BJ (cell line): ENCODE data around the gene HIF3A. TPM values are rescaled to one million over a fixed set of nuclear protein-coding genes. Genes with fewer than 3 reads are reported as not detected.
A peak's percentile ranks its signal among the peaks of the same experiment; 100 is the strongest.
"Not testable (repeated sequence)": the region's sequence is repeated elsewhere in the genome, so short reads cannot be mapped to it uniquely, and the experiment has no call there.

Source experiments
- CTCF ChIA-PET: fragments of 350-600 bp; formaldehyde crosslinking; extraction: SDS; loops from one replicate; lab custom pipeline; 2021; ENCODE audit warnings: antibody characterized with exemption, inconsistent platforms; lab: Yijun Ruan, JAX
- POLR2A ChIA-PET: fragments of 300-600 bp; sonication (Branson Sonifier 250); formaldehyde crosslinking; extraction: SDS; loops from one replicate; lab custom pipeline; 2021; ENCODE audit warnings: antibody characterized with exemption; lab: Charles Lee
- DNase-seq: peaks from one replicate; pipeline ENCODE4 v3.0.0-alpha.2; 2011; ENCODE audit warnings: low read depth
- H3K27me3 ChIP-seq: 2 replicates; pipeline ENCODE4 v1.6.0; 2011; ENCODE audit warnings: low read length; ENCODE audit not compliant: control insufficient read depth, insufficient read depth
- H3K36me3 ChIP-seq: 2 replicates; pipeline ENCODE4 v1.5.1; 2011; ENCODE audit warnings: low read length; ENCODE audit not compliant: control insufficient read depth, insufficient read depth
- H3K4me3 ChIP-seq: 2 replicates; pipeline ENCODE4 v1.5.1; 2011; ENCODE audit warnings: low read depth, mild to moderate bottlenecking, control low read depth, low read length
- CTCF ChIP-seq: IDR thresholded peaks from 2 replicates; pipeline ENCODE4 v1.5.1; 2011; ENCODE audit warnings: low read depth, mild to moderate bottlenecking, control low read depth, inconsistent platforms, low read length, moderate library complexity; ENCODE audit not compliant: insufficient read depth
- polyA minus RNA-seq: library from RNA; depleted of rRNA, polyadenylated mRNA; stranded (reverse); fragments of >200 nt; gene quantifications from 2 replicates; pipeline ENCODE4 v1.2.3, GENCODE V29; 2011; rRNA and poly(A)+ RNA removed
- polyA plus RNA-seq: library from polyadenylated mRNA; depleted of rRNA; stranded (reverse); fragments of >200 nt; gene quantifications from 2 replicates; pipeline ENCODE4 v1.2.3, GENCODE V29; 2011; rRNA removed

The HIF3A gene
- not detected in 2 replicates for polyA plus RNA-seq
- polyA minus RNA-seq: not detected in 2 replicates

GRCh38 chr19:46296722-46297461 is at the start of gene HIF3A:
Gene HIF3A, plus strand, starts transcription at chr19:46297042. Its CDS starts 35 bp downstream, at chr19:46297077.
- DNase-seq: no peak
- Histone ChIP-seq H3K36me3 (no peaks in the 10 kb centered on the region), H3K4me3 (peak within 1 kb of the TSS; percentile 11; the same call in 1 of the 2 replicates), H3K27me3 (peaks cover 14% of the 10 kb centered on the region)
- POLR2A ChIA-PET: interaction anchor here (0.7 kb wide), 1 partner anchor 25 kb away, joined by 3 read pairs; no protein-coding TSS in a partner anchor
- CTCF ChIA-PET: interaction anchor here (0.7 to 2.7 kb wide), 4 partner anchors 13 to 57 kb away, joined by 3 to 8 read pairs (median 4); no protein-coding TSS in a partner anchor
- TF ChIP-seq CTCF: no peak

DNA sequence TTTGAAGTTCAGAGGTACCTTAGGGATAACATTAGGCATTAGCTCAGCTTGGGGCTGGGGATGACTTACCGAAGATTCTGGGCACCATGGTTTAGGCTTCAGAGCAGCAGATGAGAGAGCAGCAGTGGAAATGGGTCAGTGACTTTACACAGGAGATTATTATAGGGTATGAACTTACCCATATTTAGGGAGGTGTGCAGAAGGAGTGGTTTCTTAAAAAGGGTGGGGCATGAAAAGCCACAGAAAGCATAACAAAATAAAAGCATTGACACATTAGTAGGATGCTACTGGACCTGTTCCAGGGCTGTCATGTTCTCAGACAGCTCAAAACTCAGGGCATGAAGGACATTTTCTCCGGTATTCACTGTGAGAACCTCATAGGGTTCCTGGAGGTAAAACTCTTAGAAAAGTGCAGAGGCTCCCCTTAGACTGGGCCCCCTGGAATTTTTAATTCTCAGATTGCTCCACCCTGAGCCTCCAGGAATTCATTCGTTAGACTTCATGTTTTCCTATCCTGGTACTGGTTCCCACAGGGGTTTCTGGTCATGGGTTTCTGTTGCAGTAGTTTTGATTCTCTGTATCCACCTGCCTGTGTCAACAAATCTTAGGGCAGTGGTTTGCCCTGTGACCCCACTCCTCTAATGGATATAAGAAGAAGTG is 46.6 kb upstream of the HIF3A start:
- CTCF ChIA-PET: interaction anchor here (1.3 kb wide), 1 partner anchor 172 kb away, joined by 3 read pairs; no protein-coding TSS in a partner anchor
- H3K27me3 ChIP-seq: peaks cover 15% of the 10 kb centered on the region
- TF ChIP-seq CTCF: no peak

DNA sequence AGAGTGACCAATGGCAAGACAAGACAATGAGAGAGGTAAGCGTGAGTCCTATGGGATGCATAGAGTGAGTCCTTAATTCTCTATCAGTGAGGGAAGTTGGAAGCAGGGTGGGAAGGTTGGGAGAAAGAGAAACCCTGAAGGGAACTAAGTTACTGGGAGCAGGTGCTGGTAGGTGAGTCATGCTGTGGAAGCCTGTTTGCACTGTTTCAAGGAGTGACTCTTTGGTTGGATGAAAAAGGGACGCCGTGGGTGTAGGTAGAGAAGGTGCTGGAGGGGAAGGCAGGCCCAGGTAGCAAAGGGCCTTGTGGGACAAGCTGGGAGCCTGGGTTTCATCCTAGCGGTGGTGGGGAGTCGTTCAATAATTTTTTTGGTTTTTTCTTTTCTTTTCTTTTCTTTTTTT is 45.4 kb upstream of the HIF3A start:
- POLR2A ChIA-PET: no interaction called here
- Histone ChIP-seq H3K36me3 (no peaks in the 10 kb centered on the region), H3K27me3 (peaks cover 15% of the 10 kb centered on the region), H3K4me3 (no peak overlapping the region)
- TF ChIP-seq CTCF: no peak
- CTCF ChIA-PET: no interaction called here
- no peak for DNase-seq

More for the DNA sequence above, 46.6 kb upstream of the HIF3A start:
- DNase-seq: no peak
- H3K4me3 ChIP-seq: no peak overlapping the region
- no peaks in the 10 kb centered on the region for H3K36me3 ChIP-seq
- POLR2A ChIA-PET: no interaction called here

DNA sequence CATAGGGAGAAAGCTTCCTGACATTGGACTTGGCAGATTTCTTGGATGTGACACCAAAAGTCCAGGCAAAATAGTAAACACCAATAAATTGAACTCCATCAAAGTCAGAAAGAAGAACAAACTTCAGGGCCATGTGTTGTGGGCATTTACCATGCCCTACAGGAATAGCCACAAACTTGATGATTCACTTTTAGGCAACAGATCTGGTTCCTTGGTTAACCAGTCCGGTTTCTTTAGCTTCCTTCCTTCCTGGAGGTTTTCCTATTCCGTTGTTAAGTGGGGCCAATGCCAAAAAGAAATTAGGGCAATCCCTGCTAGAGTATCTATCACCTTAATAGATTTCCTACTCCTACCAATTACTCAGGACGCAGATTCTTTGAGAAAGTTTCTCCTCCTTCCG is 42.1 kb upstream of the HIF3A start:
- peaks cover 8% of the 10 kb centered on the region for H3K27me3 ChIP-seq
- no peaks in the 10 kb centered on the region for H3K36me3 ChIP-seq
- no peak for DNase-seq
- CTCF ChIA-PET: interaction anchor here (0.7 to 1.2 kb wide), 2 partner anchors 10 to 13 kb away, joined by 3 to 5 read pairs; no protein-coding TSS in a partner anchor
- TF ChIP-seq CTCF: no peak
- POLR2A ChIA-PET: no interaction called here
- no peak overlapping the region for H3K4me3 ChIP-seq

- peaks cover 8% of the 10 kb centered on the region for H3K27me3 ChIP-seq
- no peak for DNase-seq
- no peaks in the 10 kb centered on the region for H3K36me3 ChIP-seq
- ChIA-PET CTCF (no interaction called here), POLR2A (no interaction called here)
- no peak overlapping the region for H3K4me3 ChIP-seq
- no peak for TF ChIP-seq CTCF
Observed at GRCh38 chr19:46256855-46257254, 40.0 kb upstream of the HIF3A start.

DNA sequence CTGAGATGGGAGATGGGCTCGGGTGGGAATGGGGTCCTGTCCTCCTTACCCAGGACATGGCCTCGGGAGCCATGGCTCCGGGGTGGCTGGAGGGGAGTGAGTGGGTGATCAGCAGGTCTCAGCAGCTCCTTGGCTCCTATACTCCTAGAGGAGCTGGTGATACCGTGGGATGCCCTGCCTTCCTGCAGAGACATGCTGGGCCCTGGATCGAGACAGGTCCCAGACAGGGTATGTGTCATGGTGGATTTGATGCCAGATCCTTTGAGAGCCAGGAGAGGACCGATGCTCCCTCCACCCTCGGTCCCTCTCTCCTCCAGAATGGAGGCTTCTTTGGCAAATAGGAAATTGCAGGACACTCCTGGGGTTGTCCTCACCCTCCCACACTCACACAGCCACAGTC is 35.3 kb upstream of the HIF3A start:
- POLR2A ChIA-PET, DNase-seq, H3K36me3 ChIP-seq, H3K4me3 ChIP-seq, H3K27me3 ChIP-seq: not testable (repeated sequence)
- CTCF ChIA-PET: interaction anchor here (1.0 to 7.7 kb wide), 4 partner anchors 179 to 233 kb away, joined by 3 to 77 read pairs (median 16); no protein-coding TSS in a partner anchor

GRCh38 chr19:46262684-46263296 is 34.1 kb upstream of the HIF3A start:
- H3K36me3 ChIP-seq, H3K27me3 ChIP-seq, POLR2A ChIA-PET, H3K4me3 ChIP-seq, DNase-seq: not testable (repeated sequence)
- CTCF ChIA-PET: interaction anchor here (1.6 to 7.7 kb wide), 4 partner anchors 10 to 234 kb away, joined by 7 to 77 read pairs (median 32); no protein-coding TSS in a partner anchor
